GM20000 (cell line): ENCODE measurements around the gene DUSP10.
A peak's percentile ranks its signal among the peaks of the same experiment; 100 is the strongest.

ENCODE experiments used
- DNase-seq: peaks from one replicate; pipeline ENCODE4 v3.0.0; 2012; ENCODE audit warnings: low spot score
- TF ChIP-seq, protein P1 (sequence below): IDR thresholded peaks from 2 replicates; pipeline ENCODE4 v1.5.1; 2012; ENCODE audit warnings: mild to moderate bottlenecking, control low read depth; ENCODE audit errors: extremely low read depth, missing control alignments

Gene DUSP10

DNA sequence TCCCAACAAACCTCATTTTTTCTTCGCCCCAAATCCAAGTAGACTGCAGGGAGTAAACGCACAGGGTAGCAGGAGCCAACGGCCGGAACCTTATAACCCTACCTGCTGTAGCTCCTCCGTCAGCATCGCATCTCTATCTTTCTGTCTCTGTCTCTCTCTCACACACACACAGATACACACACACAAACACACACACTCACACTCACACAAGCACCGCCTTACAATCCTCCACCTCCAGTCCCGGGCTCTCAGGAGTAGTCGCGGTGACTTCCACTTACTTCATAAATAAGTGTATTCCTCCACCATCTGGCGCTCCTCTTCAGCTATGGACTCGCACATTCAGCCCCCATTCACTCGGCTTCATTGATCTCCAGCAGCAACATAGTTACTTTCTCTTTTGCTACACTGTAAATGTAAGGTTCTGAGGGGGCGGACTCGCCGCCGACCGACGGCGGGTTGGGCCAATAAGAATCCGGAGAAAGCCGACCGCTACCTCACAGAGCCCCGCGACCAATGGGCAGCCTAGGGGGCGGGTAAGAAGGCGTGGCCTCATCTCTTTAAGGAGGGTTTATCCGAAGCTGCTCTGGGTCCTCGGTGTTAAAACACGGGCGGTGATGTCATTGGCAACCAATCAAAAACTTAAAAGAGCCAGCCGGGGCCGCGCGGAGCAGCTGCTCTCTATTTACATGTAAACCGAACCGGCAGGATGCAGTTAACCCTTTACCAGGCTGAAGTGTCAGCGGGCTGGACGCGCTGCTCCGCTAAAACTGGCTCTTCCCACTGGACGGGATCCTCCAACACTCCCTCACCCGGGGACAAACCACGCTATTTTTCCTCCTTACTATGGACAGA lies at the start of gene DUSP10:
DUSP10 (minus strand) TSS at position 387 of the 852 bp plus-strand sequence. CDS start 2,345 bp downstream, outside the sequence.
- TF ChIP-seq, protein P1, sequence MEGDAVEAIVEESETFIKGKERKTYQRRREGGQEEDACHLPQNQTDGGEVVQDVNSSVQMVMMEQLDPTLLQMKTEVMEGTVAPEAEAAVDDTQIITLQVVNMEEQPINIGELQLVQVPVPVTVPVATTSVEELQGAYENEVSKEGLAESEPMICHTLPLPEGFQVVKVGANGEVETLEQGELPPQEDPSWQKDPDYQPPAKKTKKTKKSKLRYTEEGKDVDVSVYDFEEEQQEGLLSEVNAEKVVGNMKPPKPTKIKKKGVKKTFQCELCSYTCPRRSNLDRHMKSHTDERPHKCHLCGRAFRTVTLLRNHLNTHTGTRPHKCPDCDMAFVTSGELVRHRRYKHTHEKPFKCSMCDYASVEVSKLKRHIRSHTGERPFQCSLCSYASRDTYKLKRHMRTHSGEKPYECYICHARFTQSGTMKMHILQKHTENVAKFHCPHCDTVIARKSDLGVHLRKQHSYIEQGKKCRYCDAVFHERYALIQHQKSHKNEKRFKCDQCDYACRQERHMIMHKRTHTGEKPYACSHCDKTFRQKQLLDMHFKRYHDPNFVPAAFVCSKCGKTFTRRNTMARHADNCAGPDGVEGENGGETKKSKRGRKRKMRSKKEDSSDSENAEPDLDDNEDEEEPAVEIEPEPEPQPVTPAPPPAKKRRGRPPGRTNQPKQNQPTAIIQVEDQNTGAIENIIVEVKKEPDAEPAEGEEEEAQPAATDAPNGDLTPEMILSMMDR, result peak; percentile 10
- peak; percentile 98 for DNase-seq

DNA sequence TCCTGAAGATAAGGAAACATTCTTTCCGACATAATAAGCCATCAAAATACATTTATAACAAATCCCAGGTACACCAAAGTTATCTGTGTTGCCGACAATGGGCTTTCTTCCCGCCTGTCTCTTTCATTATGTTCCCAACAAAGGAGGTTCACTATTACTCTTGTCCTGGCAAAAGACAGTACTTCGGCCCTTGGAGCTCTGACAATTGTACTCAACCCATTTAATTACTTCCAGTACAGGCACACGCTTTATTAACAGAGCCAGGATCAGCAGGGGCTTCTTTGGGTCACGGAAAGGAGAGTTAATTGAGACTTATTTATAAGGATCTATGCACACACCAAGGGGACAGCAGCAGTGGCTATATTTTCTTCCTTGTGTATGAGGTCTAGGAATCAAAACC lies 46.6 kb upstream of the DUSP10 start:
- TF ChIP-seq, protein P1, result no peak
- DNase-seq, result no peak

DNA sequence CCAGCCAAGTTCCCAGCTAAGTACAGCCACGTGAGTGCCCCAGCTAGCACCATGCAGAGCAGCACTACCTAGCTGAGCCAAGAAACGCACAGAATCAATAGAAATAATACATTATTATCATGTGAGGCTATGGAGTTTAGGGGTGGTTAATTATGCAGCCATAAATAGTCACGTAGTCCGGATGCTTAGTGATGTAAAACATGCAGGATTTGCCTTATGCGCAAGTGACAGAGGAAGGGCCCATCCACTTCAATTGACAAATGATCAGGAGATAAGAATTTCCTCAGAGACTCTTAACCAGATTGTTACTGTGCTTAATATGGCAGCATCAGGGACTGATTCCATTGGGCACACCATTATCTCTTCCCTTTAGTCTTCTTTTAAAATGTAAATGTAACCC lies 44.8 kb upstream of the DUSP10 start:
- DNase-seq, result no peak
- TF ChIP-seq, protein P1, result no peak

DNA sequence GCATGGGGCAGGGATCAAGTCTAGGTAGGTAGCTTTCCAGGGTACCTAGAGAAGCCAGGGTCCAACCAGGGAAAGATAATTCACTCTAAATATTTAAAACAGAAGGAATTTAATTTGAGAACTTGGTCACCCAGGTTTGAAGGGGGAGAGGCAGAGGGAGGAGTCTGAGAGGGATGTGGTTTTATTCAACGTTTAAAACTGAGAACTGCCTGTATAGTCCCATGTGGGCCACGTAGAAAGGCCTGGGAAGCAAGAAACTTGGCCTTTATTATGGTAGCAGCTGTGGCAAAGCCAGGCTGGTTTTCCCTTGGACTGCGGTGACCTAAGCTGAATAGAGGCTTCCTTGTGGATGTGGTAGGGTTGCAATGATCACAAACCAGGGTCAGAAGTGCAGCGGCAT lies 42.0 kb upstream of the DUSP10 start:
- TF ChIP-seq, protein P1, result no peak
- DNase-seq, result no peak

DNA sequence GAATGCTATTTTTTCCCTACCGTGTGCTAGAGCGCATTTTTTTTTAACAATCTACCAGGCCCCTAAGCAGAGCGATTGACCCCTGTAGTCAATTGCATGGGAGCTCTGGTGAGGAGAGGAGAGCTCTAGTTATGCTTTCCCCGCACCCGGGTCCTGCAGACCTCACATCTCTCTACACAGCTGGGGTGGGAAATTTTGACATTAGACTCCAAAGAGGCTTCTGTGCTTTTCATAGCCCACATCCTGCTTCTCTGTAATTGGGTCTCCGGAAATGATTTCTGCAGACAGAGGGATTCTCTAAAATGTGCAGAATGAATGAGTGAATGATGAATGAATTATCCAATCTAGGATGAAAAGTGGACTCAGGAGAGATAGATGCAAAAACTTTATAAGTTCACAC lies 41.5 kb upstream of the DUSP10 start:
- no peak for DNase-seq
- TF ChIP-seq, protein P1, result no peak

DNA sequence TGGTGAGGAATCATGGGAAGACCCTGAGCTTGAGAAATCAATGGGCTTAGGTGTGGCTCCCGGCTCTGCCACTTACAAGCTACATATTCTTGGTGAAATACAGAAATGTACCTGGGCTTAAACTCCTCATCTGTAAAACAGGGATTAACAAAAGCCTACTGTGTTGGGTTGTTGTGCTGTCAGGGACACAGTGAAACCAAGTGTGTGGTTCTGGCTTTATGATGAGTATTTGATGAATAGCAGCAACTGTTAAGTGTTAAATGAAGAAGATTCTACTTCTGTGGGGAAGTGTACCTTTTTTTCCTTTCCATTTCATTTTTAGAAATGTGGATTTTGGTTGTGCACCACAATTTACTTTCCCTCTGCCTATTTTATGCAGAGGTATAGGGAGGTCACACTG lies 41.1 kb upstream of the DUSP10 start:
- TF ChIP-seq, protein P1, result no peak
- DNase-seq, result no peak

DNA sequence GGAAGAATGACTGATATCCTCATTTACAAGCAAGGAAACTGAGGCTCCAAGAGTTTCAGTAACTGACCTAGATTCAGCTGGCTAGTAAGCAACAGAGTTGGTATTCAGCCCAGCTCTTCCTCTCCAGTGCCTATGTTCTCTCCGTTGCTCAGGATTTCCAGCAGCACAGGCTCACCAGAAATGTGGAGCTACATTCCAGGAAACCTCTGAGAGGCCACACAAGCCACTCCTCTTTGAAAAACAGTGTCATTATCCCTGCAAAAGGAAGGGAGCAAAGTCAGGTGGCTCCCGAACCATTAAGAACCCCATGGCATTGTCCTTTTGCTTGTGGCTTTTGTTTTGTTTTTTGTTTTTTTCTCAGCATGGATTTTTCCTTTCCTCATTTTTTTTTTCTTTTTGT lies 40.6 kb upstream of the DUSP10 start:
- TF ChIP-seq, protein P1, result no peak
- DNase-seq, result no peak
